OCI-LY1 (cell line): ENCODE measurements around the gene MGRN1.

Source experiments
- H2AFZ ChIP-seq: fragments of 200-600 bp; sonication (generic), shearing (Covaris generic); 2 replicates; pipeline ENCODE4 v1.6.0; 2014; ENCODE audit warnings: antibody characterized with exemption, mild to moderate bottlenecking, low read length
- H3F3A ChIP-seq: fragments of 200-600 bp; sonication (generic), shearing (Covaris generic); 2 replicates; pipeline ENCODE4 v1.6.0; 2014; ENCODE audit warnings: mild to moderate bottlenecking, antibody characterized with exemption, low read length, moderate library complexity; ENCODE audit not compliant: insufficient read depth
- H3K27ac ChIP-seq: fragments of 200-600 bp; sonication (generic); 2 replicates; pipeline ENCODE4 v1.5.1; 2014; ENCODE audit warnings: low read length, mixed run types, mild to moderate bottlenecking, low read depth; ENCODE audit not compliant: poor library complexity, severe bottlenecking
- H3K27me3 ChIP-seq: fragments of 200-600 bp; sonication (generic); 2 replicates; pipeline ENCODE4 v1.6.0; 2014; ENCODE audit warnings: antibody characterized with exemption, mild to moderate bottlenecking, low read length, moderate library complexity; ENCODE audit not compliant: insufficient read depth
- H3K36me3 ChIP-seq: fragments of 200-600 bp; sonication (generic); 2 replicates; pipeline ENCODE4 v1.6.1; 2014; ENCODE audit warnings: mild to moderate bottlenecking, antibody characterized with exemption, low read length, moderate library complexity, mixed read lengths; ENCODE audit not compliant: insufficient read depth
- H3K4me1 ChIP-seq: fragments of 200-600 bp; sonication (generic); 2 replicates; pipeline ENCODE4 v1.5.1; 2014; ENCODE audit warnings: mild to moderate bottlenecking, low read length, moderate library complexity; ENCODE audit not compliant: insufficient read depth, severe bottlenecking
- H3K4me2 ChIP-seq: fragments of 200-600 bp; sonication (generic), shearing (Covaris generic); 2 replicates; pipeline ENCODE4 v1.6.1; 2014; ENCODE audit warnings: low read length
- H3K4me3 ChIP-seq: fragments of 200-600 bp; sonication (generic); 2 replicates; pipeline ENCODE4 v1.5.1; 2014; ENCODE audit warnings: low read length, low read depth, mild to moderate bottlenecking, mixed read lengths; ENCODE audit not compliant: poor library complexity, severe bottlenecking
- H3K79me2 ChIP-seq: fragments of 200-600 bp; shearing (Covaris generic); 2 replicates; pipeline ENCODE4 v1.6.1; 2016; ENCODE audit warnings: mixed run types, low read length, mixed read lengths; ENCODE audit not compliant: insufficient read depth
- H3K9ac ChIP-seq: fragments of 200-600 bp; sonication (generic), shearing (Covaris generic); 2 replicates; pipeline ENCODE4 v1.6.1; 2014; ENCODE audit warnings: mild to moderate bottlenecking, low read length, mixed read lengths
- H3K9me2 ChIP-seq: fragments of 200-600 bp; sonication (generic), shearing (Covaris generic); 2 replicates; pipeline ENCODE4 v1.6.1; 2014; ENCODE audit warnings: low read depth, mild to moderate bottlenecking, low read length, mixed read lengths
- H3K9me3 ChIP-seq: fragments of 200-600 bp; shearing (Covaris generic); 2 replicates; pipeline ENCODE4 v1.6.1; 2014; ENCODE audit warnings: low read length, mixed read lengths
- H4K20me1 ChIP-seq: fragments of 200-600 bp; sonication (generic), shearing (Covaris generic); 2 replicates; pipeline ENCODE4 v1.6.0; 2016; ENCODE audit warnings: mild to moderate bottlenecking, low read length; ENCODE audit not compliant: insufficient read depth
- EZH2 ChIP-seq: fragments of 200-600 bp; sonication (generic), shearing (Covaris generic); IDR thresholded peaks from 2 replicates; pipeline ENCODE4 v1.8.0; 2017; ENCODE audit warnings: borderline replicate concordance, mixed run types, mild to moderate bottlenecking, antibody characterized with exemption, low read length, moderate library complexity, mixed read lengths
- TF ChIP-seq, protein P1 (sequence below): fragments of 200-600 bp; sonication (generic), shearing (Covaris generic); IDR thresholded peaks from 2 replicates; pipeline ENCODE4 v1.5.1; 2017; ENCODE audit warnings: mild to moderate bottlenecking, antibody characterized with exemption, low read length, moderate library complexity, mixed read lengths

Gene MGRN1

DNA sequence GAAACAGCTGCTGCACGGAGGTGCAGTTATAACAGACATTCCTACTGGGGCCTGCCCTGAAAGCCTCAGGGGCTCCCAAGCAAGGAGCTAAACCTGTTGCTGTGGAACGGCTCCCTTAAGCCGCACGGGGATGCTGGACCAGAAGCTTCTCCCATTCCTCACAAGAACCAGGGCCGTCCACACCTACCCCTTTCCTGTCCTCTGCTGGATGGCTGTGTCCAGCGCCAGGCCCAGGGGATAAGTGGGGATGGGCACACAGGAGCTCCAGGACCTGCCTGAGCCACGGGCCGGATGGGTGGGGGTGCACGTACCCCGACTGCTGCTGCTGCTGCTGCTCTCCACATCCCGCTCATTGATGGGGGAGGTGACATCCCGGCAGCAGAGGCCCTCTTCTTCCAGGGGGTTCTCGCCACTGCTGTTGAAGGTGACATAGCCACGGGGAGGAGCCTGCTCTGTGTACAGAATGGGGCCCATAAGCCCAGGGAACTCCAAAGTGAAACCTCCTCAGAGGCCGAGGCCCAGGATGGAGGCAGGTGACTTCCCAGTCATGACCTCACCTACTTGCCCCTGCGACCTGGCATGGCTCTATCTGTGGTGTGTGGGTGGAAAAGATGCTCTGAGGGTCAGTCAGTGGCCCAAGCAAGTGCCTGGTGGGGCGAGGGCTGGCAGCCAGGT is 77.3 kb downstream of the MGRN1 start:
- Histone ChIP-seq H3F3A (no peaks in the 10 kb centered on the region), H3K4me1 (peaks cover 3% of the 10 kb centered on the region), H3K9ac (no peak overlapping the region), H3K9me3 (no peaks in the 10 kb centered on the region), H3K9me2 (no peaks in the 10 kb centered on the region), H4K20me1 (no peaks in the 10 kb centered on the region), H3K27me3 (no peaks in the 10 kb centered on the region), H3K4me3 (no peak overlapping the region), H2AFZ (no peak overlapping the region), H3K27ac (no peak overlapping the region), H3K79me2 (no peaks in the 10 kb centered on the region), H3K4me2 (no peak overlapping the region), H3K36me3 (peaks cover 51% of the 10 kb centered on the region; the same call in 1 of the 2 replicates)
- TF ChIP-seq EZH2: no peak
- TF ChIP-seq, protein P1, sequence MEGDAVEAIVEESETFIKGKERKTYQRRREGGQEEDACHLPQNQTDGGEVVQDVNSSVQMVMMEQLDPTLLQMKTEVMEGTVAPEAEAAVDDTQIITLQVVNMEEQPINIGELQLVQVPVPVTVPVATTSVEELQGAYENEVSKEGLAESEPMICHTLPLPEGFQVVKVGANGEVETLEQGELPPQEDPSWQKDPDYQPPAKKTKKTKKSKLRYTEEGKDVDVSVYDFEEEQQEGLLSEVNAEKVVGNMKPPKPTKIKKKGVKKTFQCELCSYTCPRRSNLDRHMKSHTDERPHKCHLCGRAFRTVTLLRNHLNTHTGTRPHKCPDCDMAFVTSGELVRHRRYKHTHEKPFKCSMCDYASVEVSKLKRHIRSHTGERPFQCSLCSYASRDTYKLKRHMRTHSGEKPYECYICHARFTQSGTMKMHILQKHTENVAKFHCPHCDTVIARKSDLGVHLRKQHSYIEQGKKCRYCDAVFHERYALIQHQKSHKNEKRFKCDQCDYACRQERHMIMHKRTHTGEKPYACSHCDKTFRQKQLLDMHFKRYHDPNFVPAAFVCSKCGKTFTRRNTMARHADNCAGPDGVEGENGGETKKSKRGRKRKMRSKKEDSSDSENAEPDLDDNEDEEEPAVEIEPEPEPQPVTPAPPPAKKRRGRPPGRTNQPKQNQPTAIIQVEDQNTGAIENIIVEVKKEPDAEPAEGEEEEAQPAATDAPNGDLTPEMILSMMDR: no peak

DNA sequence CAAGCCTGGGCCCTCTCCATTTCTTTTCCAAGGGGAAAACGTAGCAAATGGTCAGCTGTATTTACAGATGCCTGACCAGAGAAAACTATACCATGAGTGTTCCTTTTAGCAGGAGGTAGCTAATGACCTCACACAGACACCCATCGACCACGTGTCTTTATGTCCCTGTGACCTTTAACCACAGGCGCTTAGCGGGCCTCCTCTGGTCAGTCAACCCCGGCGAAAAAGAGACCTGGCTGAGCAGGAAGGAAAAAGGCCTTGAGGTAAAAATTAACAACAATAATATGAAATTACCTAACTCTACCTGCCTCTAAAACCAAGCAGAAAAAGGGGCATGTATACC is 77.8 kb downstream of the MGRN1 start:
- peaks cover 47% of the 10 kb centered on the region; the same call in 1 of the 2 replicates for H3K36me3 ChIP-seq
- no peaks in the 10 kb centered on the region for H3K9me2 ChIP-seq
- H3K9ac ChIP-seq: no peak overlapping the region

DNA sequence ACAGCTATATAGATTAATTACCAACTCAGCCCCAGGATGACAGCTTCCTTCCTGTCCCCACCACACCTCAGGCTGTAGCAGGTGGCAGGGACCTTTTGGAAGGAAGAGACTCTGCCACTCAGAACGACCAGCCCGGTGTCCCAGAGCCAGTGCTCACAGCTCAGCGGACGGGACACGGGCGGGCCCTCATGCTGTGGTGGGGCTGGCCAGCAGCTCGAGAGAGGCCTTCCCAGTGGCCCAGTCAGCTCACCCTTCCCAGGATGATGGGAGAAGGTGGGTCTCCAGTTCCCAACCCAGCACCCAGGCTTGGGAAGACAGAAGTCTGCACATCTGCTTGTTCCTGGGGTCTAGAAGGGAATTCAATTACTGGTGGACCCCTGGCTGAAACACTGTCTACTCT is 79.3 kb downstream of the MGRN1 start:
- H3K36me3 ChIP-seq: peaks cover 40% of the 10 kb centered on the region; the same call in 1 of the 2 replicates
- H3K79me2 ChIP-seq: no peaks in the 10 kb centered on the region
- H2AFZ ChIP-seq: no peak overlapping the region
- no peak overlapping the region for H3K4me3 ChIP-seq
- no peak overlapping the region for H3K9ac ChIP-seq
- H3K9me3 ChIP-seq: no peaks in the 10 kb centered on the region
- no peak overlapping the region for H3K4me2 ChIP-seq
- peaks cover 3% of the 10 kb centered on the region for H3K4me1 ChIP-seq
- H3K27me3 ChIP-seq: no peaks in the 10 kb centered on the region
- TF ChIP-seq EZH2: no peak
- TF ChIP-seq, protein P1: no peak
- no peaks in the 10 kb centered on the region for H3K9me2 ChIP-seq
- no peaks in the 10 kb centered on the region for H3F3A ChIP-seq
- H3K27ac ChIP-seq: no peak overlapping the region
- no peaks in the 10 kb centered on the region for H4K20me1 ChIP-seq

More for the DNA sequence above, 77.8 kb downstream of the MGRN1 start:
- no peaks in the 10 kb centered on the region for H3K9me3 ChIP-seq
- H3K4me2 ChIP-seq: no peak overlapping the region
- no peaks in the 10 kb centered on the region for H4K20me1 ChIP-seq
- TF ChIP-seq EZH2: no peak
- TF ChIP-seq, protein P1: no peak
- H3K79me2 ChIP-seq: no peaks in the 10 kb centered on the region
- H3F3A ChIP-seq: no peaks in the 10 kb centered on the region
- no peak overlapping the region for H3K4me3 ChIP-seq
- H2AFZ ChIP-seq: no peak overlapping the region
- no peaks in the 10 kb centered on the region for H3K27me3 ChIP-seq
- H3K27ac ChIP-seq: no peak overlapping the region
- peaks cover 3% of the 10 kb centered on the region for H3K4me1 ChIP-seq
